H9 (cell line): Measurements from ENCODE around the gene MAP3K1. TPM values are rescaled to one million over a fixed set of nuclear protein-coding genes. Genes with fewer than 3 reads are reported as not detected.
A peak's percentile ranks its signal among the peaks of the same experiment; 100 is the strongest.

Source experiments
- DNase-seq: peaks from one replicate; pipeline ENCODE4 v3.0.0-alpha.2; 2017
- H2AFZ ChIP-seq: one replicate; pipeline ENCODE4 v1.6.1; 2013; ENCODE audit warnings: mild to moderate bottlenecking, low read length, control low read depth, moderate library complexity
- H2AK5ac ChIP-seq: 2 replicates; pipeline ENCODE4 v1.6.1; 2013; ENCODE audit warnings: low read length, control low read depth, mixed read lengths; ENCODE audit not compliant: insufficient read length
- H2BK120ac ChIP-seq: one replicate; pipeline ENCODE4 v1.6.1; 2013; ENCODE audit warnings: low read depth, mild to moderate bottlenecking, low read length, control low read depth, inconsistent platforms; ENCODE audit not compliant: poor library complexity, severe bottlenecking
- H2BK12ac ChIP-seq: 2 replicates; pipeline ENCODE4 v1.6.1; 2013; ENCODE audit warnings: low read length, control low read depth, mixed read lengths, low read depth; ENCODE audit not compliant: insufficient read length
- H2BK15ac ChIP-seq: 2 replicates; pipeline ENCODE4 v1.6.1; 2013; ENCODE audit warnings: low read depth, low read length, control low read depth
- H2BK20ac ChIP-seq: one replicate; pipeline ENCODE4 v1.6.1; 2013; ENCODE audit warnings: low read depth, mild to moderate bottlenecking, low read length, control low read depth, inconsistent platforms; ENCODE audit not compliant: poor library complexity, severe bottlenecking
- H2BK5ac ChIP-seq: 2 replicates; pipeline ENCODE4 v1.6.1; 2013; ENCODE audit warnings: low read length, control low read depth, mixed read lengths; ENCODE audit not compliant: insufficient read length
- H3K14ac ChIP-seq: 2 replicates; pipeline ENCODE4 v1.6.1; 2013; ENCODE audit warnings: low read length, control low read depth; ENCODE audit not compliant: insufficient read depth
- H3K18ac ChIP-seq: 2 replicates; pipeline ENCODE4 v1.6.1; 2013; ENCODE audit warnings: low read depth, mild to moderate bottlenecking, mixed read lengths, low read length, control low read depth; ENCODE audit not compliant: insufficient read length
- H3K23ac ChIP-seq: 2 replicates; pipeline ENCODE4 v1.6.1; 2013; ENCODE audit warnings: low read length, control low read depth, mixed read lengths, low read depth; ENCODE audit not compliant: insufficient read length
- H3K23me2 ChIP-seq: 2 replicates; pipeline ENCODE4 v1.6.1; 2013; ENCODE audit warnings: low read depth, mild to moderate bottlenecking, mixed read lengths, low read length, control low read depth; ENCODE audit not compliant: insufficient read length, poor library complexity, severe bottlenecking
- H3K27ac ChIP-seq: 2 replicates; pipeline ENCODE4 v1.5.1; 2013; ENCODE audit warnings: low read length, control low read depth, mixed read lengths, low read depth; ENCODE audit not compliant: insufficient read length
- H3K27me3 ChIP-seq: 2 replicates; pipeline ENCODE4 v1.6.1; 2013; ENCODE audit warnings: low read length, control low read depth, inconsistent platforms; ENCODE audit not compliant: insufficient read depth
- H3K4ac ChIP-seq: 2 replicates; pipeline ENCODE4 v1.6.1; 2013; ENCODE audit warnings: low read depth, mild to moderate bottlenecking, control low read depth, inconsistent platforms, low read length, moderate library complexity
- H3K4me1 ChIP-seq: 2 replicates; pipeline ENCODE4 v1.6.1; 2013; ENCODE audit warnings: low read length, control low read depth, inconsistent platforms; ENCODE audit not compliant: insufficient read depth
- H3K4me2 ChIP-seq: 2 replicates; pipeline ENCODE4 v1.6.1; 2013; ENCODE audit warnings: low read length, control low read depth, mixed read lengths; ENCODE audit not compliant: insufficient read length, insufficient read depth
- H3K56ac ChIP-seq: 2 replicates; pipeline ENCODE4 v1.6.1; 2013; ENCODE audit warnings: low read depth, mild to moderate bottlenecking, mixed read lengths, low read length, control low read depth; ENCODE audit not compliant: insufficient read length
- H3K79me1 ChIP-seq: 2 replicates; pipeline ENCODE4 v1.6.1; 2013; ENCODE audit warnings: low read depth, mild to moderate bottlenecking, moderate library complexity, low read length, control low read depth, inconsistent platforms; ENCODE audit not compliant: insufficient read depth, poor library complexity, severe bottlenecking
- H3K79me2 ChIP-seq: 2 replicates; pipeline ENCODE4 v1.6.1; 2013; ENCODE audit warnings: low read length, control low read depth, inconsistent platforms; ENCODE audit not compliant: insufficient read depth
- H3K9ac ChIP-seq: 2 replicates; pipeline ENCODE4 v1.6.1; 2013; ENCODE audit warnings: low read length, control low read depth, mixed read lengths; ENCODE audit not compliant: insufficient read length; ENCODE audit errors: extremely low read depth
- H3K9me3 ChIP-seq: one replicate; pipeline ENCODE4 v1.6.1; 2013; ENCODE audit warnings: low read depth, low read length, inconsistent platforms; ENCODE audit not compliant: control insufficient read depth
- H3T11ph ChIP-seq: one replicate; pipeline ENCODE4 v1.6.1; 2013; ENCODE audit warnings: mild to moderate bottlenecking, low read length, control low read depth, inconsistent platforms
- H4K20me1 ChIP-seq: one replicate; pipeline ENCODE4 v1.6.1; 2013; ENCODE audit not compliant: control insufficient read depth, insufficient read length, insufficient read depth
- H4K5ac ChIP-seq: 2 replicates; pipeline ENCODE4 v1.6.1; 2013; ENCODE audit warnings: low read depth, mild to moderate bottlenecking, mixed read lengths, low read length, control low read depth; ENCODE audit not compliant: insufficient read length
- H4K8ac ChIP-seq: replicated peaks from 2 replicates; pipeline ENCODE4 v1.6.1; 2013; ENCODE audit warnings: low read length, control low read depth, mixed read lengths, low read depth; ENCODE audit not compliant: insufficient read length
- H4K91ac ChIP-seq: 2 replicates; pipeline ENCODE4 v1.6.1; 2013; ENCODE audit warnings: low read depth, mild to moderate bottlenecking, moderate library complexity, mixed read lengths, low read length, control low read depth; ENCODE audit not compliant: insufficient read length
- H3K27ac Mint-ChIP-seq, 3 experiments: 2 replicates in 2 of 3; 3 replicates in 1 of 3; pipeline ENCODE4 v1.8.0; 2020 to 2021; ENCODE audit warnings: mixed read lengths in 3 of 3, mild to moderate bottlenecking in 1 of 3, moderate library complexity in 1 of 3
- H3K27me3 Mint-ChIP-seq: 2 replicates; pipeline ENCODE4 v1.8.0; 2021; ENCODE audit warnings: low read depth, mild to moderate bottlenecking, moderate library complexity, mixed read lengths
- H3K36me3 Mint-ChIP-seq, 3 experiments: 2 replicates in 2 of 3; 3 replicates in 1 of 3; pipeline ENCODE4 v1.8.0; 2020 to 2021; ENCODE audit warnings: low read depth in 3 of 3, mixed read lengths in 3 of 3; ENCODE audit not compliant: insufficient read depth in 1 of 3
- H3K4me1 Mint-ChIP-seq, 2 experiments: 2 replicates each; pipeline ENCODE4 v1.8.0; 2020; ENCODE audit warnings: mixed read lengths in 2 of 2
- H3K4me3 Mint-ChIP-seq, 2 experiments: 2 replicates in 1 of 2; 3 replicates in 1 of 2; pipeline ENCODE4 v1.8.0; 2020 to 2021; ENCODE audit warnings: mild to moderate bottlenecking in 2 of 2, mixed read lengths in 2 of 2, moderate library complexity in 1 of 2
- H3K9me3 Mint-ChIP-seq, 2 experiments: 2 replicates in 1 of 2; 3 replicates in 1 of 2; pipeline ENCODE4 v1.8.0; 2020; ENCODE audit warnings: mild to moderate bottlenecking in 2 of 2, mixed read lengths in 2 of 2, moderate library complexity in 1 of 2
- CTCF ChIP-seq: fragments of 200-600 bp; sonication (generic); conservative IDR thresholded peaks from 3 replicates; pipeline ENCODE4 v1.8.0; 2021; ENCODE audit warnings: antibody characterized with exemption, mild to moderate bottlenecking
- WGBS: extraction: QIAGEN DNeasy Blood & Tissue Kit; methylation state at CpG from one replicate; pipeline ENCODE4 v1.1.7; 2013; ENCODE audit warnings: missing lambda C conversion rate, low lambda C conversion rate, mixed read lengths; ENCODE audit not compliant: insufficient read length; ENCODE audit errors: extremely low coverage; 5-methylcytosine and 5-hydroxymethylcytosine counted together
- total RNA-seq: library from RNA; stranded (reverse); gene quantifications from 2 replicates; pipeline ENCODE4 v1.2.1, GENCODE V29; 2021

MAP3K1 gene
- total RNA-seq, 1 experiment from 2014 or later = 11.1 TPM

GRCh38 chr5:56831773-56832172, 16.4 kb downstream of the MAP3K1 start:
- WGBS = no CpG with 5 or more reads among the region's 1 CpG
- Histone ChIP-seq H2BK5ac (no peak overlapping the region), H3K79me2 (peaks cover 8% of the 10 kb centered on the region; the same call in 1 of the 2 replicates), H4K91ac (no peak overlapping the region), H2BK12ac (no peak overlapping the region), H3K79me1 (no peaks in the 10 kb centered on the region), H3K4me2 (no peak overlapping the region), H3K9me3 (no peaks in the 10 kb centered on the region), H3K23me2 (no peaks in the 10 kb centered on the region), H2AFZ (no peak overlapping the region), H3K23ac (no peak overlapping the region), H4K5ac (no peak overlapping the region), H2AK5ac (no peak overlapping the region), H3K56ac (no peak overlapping the region), H2BK120ac (no peak overlapping the region), H3T11ph (no peak overlapping the region), H3K4ac (no peak overlapping the region), H2BK20ac (no peak overlapping the region), H3K9ac (no peak overlapping the region), H4K20me1 (no peaks in the 10 kb centered on the region), H3K18ac (no peak overlapping the region), H3K27ac (no peak overlapping the region), H2BK15ac (no peak overlapping the region), H4K8ac (no peak overlapping the region), H3K4me1 (peaks cover 6% of the 10 kb centered on the region), H3K27me3 (no peaks in the 10 kb centered on the region), H3K14ac (no peak overlapping the region)
- Mint-ChIP-seq H3K27me3 (no peaks in the 10 kb centered on the region), H3K4me3 (no peak overlapping the region; a peak in 1 of 5 replicates), H3K4me1 (peaks cover 57 to 65% of the 10 kb centered on the region in 2 experiments), H3K36me3 (no peaks in the 10 kb centered on the region), H3K27ac (peak overlapping the region; percentile 42 to 92 (median 87); a peak in 5 of 7 replicates), H3K9me3 (no peaks in the 10 kb centered on the region)
- DNase-seq = no peak
- TF ChIP-seq CTCF = no peak
